Stimulated activated CD8-positive, alpha-beta memory T cell treated with anti-CD3 and anti-CD28 coated beads, Interleukin-15, amount 100 ng/mL, for 24 hours (primary cell): Measurements from ENCODE around the gene PDIA6.

ENCODE experiments used
- DNase-seq: peaks from one replicate; pipeline ENCODE4 v3.0.0-alpha.2; 2020; ENCODE audit warnings: low read depth

The PDIA6 gene, protein sequence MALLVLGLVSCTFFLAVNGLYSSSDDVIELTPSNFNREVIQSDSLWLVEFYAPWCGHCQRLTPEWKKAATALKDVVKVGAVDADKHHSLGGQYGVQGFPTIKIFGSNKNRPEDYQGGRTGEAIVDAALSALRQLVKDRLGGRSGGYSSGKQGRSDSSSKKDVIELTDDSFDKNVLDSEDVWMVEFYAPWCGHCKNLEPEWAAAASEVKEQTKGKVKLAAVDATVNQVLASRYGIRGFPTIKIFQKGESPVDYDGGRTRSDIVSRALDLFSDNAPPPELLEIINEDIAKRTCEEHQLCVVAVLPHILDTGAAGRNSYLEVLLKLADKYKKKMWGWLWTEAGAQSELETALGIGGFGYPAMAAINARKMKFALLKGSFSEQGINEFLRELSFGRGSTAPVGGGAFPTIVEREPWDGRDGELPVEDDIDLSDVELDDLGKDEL

DNA sequence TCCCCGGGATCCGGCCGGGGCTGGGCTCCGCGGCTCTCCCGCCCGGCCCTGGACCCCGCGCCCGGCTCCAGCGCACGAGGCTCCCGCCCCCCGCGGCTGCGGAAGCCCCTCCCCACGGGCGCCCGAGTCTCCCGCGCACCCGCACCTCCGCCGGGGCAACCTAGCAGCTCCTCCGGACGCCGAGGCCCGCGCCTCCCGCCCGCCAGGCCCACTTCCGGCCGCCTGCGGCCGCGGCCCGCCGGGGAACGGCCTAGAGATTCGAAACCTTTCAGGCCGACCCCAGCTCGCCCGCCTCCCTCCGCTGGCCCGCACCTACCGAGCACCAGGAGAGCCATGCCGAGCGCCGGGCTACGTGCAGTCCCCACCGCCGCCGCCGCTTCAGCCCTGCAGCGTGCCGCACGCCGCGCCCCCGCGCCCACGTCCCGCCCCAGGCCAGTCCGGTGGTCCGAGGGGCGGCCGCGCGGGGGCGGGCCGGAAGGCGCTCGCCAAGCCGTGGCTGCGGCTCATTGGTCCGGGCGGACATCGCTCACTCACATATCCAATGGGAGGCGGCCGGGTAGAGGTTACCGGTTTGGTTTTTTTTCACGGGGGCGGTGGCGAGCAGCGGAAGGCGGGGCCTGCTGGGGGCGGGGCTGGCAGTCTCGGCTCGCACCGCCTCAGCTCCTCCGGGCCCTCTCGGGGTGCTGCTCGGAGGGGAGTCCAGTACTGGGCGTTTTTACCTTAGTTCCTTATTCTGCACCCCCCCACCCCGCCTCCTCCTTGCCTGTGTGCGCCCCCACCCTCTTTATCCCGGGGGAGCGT, at the start of gene PDIA6:
PDIA6 (minus strand) TSS at position 424 of the 801 bp plus-strand sequence; CDS start at position 335, 89 bp downstream.
- peak; percentile 83 for DNase-seq

DNA sequence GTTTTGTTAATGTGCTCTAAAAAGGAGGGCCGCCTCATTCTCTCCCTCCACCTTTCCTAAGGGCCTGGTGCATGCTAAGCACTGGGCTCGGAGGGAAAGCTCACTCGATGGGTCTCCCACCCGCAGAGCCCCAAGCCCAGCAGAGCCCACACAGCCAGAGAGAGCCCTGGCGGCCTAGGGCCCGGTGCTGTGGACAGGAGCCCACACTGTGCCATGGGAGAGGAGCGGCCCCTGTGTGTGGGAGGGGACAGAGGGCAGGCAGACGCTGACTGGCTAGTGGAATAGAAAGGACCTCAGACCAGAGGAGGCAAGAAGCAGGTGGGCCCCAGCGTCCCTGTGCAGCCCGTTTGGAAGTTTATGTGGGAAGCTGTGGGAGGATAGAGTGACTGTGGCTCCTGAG, 49.7 kb upstream of the PDIA6 start:
- DNase-seq = no peak

DNA sequence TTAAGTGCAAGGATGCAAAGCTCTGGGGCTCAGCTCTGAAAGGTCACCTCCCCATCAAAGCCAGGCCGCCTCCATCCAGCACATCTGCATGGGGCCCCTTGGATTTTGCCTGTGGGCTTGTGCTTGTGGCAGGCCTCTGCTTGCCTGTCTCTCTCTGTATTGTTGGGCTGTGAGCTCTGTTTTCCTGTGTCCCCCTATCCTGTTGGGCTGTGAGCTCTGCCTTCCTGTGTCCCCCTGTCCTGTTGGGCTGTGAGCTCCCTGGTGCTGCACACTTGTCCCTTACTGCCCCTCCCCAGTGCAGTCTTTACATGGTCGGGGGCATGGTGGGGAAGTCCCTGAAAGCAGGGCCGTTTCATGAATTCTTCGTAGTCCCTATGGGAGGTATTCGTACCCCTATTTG, 49.2 kb upstream of the PDIA6 start:
- DNase-seq = no peak

DNA sequence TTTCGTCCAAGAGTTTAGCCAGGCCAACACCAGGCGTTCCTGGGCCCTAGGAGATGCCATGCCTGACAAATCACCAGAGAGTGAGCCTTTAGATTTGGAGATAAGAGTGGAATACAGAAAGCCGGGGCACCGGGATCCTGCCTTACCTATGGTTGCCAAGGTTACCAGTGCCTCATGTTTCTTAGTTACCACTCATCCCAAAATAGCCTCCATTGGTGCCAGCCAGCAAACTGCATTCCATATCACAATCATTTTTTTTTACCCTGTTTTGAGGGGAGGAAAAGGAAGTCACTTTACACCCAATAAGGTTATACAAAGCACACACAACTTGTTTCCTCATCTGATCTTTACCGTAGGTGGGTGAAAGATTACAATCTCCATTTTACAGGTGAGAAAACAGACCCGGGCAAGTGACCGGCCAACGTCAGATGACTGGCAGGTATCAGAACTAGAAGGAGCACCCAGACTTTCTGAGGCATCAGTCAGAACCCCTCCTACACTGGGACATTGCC, 48.3 kb upstream of the PDIA6 start:
- DNase-seq = no peak

DNA sequence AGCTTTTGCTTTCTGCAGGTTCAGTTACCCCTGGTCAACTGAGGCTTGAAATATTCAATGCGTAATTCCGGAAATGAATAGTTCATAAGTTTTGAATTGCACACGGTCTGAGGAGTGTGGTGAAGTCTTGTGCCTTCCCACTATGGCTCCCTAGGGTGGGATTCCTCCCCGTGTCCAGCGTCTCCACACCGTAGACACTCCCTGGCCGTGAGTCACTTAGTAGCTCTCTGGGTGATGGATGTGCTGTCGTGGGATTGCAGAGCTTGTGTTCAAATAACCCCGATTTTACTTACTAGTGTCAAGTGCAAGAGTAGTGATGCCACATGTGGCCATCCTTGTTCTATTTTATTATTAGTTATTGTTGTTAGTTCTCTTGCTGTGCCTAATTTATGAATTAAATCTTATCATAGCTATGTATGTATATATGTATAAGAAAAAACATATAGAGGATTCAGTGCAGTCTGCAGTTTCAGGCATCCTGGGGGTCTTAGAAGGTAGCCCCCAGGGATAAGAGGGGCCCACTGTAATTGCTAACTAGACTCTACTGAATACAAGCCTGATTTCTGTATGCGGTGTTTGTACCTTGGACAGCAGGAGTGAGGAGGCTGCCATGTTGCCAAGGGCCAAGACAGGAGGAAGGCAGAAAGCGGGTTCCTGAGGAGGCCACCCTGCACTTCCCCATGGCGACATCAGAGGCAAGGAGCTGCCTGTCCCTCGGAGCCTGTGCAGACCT, 47.7 kb upstream of the PDIA6 start:
- no peak for DNase-seq

DNA sequence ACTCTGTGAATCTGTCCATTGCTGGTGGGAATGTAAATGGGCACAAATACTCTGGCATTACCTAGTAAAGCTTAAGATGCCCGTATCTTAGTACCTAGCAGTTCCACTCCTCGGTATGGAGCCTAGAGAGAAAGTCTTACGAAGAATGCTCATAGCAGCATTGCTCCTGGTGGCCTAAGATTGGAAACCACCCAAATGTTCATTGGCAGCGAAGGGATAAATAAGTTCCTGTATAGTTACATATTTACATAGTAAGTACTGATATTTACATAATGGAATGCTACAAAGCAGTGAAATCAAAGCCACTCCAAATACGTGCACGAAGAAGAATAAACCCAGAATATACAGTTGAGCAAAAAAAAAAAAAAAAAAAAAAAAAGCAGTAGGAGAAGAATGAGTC, 46.7 kb upstream of the PDIA6 start:
- no peak for DNase-seq

DNA sequence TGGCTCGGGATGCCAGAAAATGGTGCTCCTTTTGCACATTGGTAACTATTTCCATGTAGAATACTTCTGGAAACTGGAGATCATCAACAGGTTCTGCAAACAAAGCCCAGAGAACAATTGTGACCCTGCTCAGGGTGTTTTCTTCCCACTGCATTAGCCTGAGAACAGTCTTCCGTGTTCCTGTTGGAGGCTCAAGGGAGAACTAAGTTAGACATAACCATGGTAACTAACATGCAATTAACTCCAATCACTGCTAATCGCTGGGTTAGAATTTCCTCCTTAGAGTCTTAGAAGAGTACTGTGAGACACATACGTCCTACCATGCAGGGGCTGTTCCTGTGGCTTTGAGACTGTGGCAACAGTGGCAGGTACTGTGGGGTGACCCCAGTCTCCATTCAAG, 36.0 kb upstream of the PDIA6 start:
- DNase-seq = no peak

DNA sequence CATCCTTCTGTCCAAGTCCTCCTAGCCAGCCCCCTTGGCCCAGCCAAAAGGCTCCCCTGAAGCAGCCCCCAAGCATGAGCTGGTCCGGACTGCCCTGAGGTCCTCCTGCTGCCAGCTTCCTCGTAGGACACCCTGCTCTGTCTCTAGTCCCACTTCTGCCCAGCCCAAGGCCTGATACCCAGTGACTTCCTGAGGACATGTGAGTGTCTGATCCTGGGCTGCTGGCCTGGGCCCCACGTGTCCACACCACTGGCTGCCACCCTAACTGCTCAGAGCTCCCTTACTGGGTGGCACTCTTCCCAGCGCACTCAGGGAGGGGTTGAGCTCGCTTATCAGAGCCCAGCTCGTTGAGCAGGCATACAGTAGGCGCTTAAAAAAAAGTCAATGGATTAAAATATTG, 34.4 kb upstream of the PDIA6 start:
- DNase-seq = no peak

DNA sequence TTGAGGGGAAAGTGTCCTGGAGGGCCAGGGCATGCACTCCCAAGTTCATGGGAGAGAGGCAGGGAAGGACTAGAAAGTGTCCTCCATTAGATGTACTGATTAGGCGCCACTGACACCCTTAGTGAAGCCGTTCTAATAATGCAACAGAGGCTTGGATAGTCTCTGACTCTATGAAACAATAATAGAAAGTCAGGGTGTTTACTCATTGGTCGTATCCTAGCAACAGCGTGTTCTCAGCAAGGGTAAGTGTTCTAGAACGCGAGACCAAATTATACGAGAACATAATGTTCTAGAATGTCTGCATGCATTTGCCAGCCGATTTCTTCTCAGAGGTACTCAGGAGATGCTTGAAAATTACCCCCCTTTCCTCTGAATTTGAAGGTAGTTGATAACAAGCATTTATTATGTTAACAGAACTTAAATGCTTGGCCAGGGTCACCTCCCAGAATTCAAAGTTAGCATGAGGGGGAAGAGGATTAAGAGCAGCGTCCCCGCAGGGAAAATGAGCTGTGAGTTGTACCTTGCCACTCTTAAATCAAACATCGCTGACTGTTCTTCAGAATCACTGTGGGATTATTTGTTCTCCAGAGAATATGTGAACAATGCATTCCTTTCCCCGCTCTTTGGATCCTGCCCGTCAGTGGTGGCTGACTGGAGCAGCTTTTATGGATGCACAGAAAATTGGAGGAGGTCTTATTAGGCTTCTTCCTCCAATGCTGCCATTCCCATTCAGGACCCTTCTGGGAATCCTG, 33.7 kb upstream of the PDIA6 start:
- no peak for DNase-seq

DNA sequence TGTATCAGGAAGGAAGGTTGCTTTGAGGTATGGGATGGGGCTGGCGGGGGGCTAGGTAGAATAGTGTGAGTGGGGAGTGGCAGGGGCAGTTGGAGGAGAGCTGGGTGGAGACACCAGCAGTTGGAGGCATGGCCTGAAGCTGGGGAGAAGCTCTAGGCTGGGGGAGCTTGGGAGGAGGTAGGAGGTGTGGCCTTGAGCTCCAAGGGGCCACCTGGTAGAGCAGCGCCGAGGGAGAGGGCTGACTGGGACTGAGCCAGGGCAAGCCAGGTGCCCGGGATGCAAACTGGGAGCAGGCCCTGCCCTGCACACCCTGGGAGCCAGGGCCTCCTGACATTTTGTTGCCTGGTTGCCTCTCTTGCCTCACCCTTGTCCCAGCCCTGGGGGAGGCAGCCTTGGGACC, 33.1 kb upstream of the PDIA6 start:
- no peak for DNase-seq

DNA sequence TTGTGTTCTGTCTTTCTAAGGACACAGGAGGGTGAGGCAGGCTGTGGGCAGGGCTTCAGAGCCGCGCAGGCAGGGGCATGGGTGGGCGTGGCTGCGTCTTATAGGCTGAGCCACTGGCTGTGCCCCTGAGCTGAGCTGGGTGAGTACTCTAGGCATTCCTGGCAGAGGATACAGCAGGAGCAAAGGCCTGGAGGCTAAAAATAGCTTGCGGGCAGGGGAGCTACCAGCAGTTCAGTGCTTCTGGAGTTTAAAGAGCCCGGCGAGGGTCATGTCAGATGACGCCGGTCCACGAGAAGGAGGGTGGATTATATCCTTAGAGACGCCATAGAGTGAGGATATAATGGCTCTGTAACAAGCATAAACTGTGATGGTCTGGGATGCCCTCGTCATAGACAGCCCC, 31.5 kb upstream of the PDIA6 start:
- DNase-seq = no peak

DNA sequence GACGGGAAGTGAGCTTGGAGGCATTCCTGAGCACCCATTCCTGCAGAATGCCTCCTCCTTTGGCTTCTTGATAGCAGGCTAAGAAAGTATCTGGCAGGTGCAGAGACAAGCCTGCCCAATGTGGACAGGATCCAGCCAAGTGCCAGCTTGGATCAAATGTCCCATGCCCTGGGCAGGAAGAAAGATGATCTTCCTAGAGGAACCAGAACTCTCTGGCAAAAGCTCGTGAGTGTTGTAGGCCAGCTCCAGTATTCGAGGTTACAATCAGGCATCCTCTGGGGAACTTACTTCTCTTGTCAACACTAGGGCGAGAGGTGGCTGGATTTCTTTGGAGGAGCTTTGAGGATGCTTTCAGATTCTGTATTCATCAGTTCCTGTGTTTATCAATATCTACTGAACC, 29.9 kb upstream of the PDIA6 start:
- no peak for DNase-seq

DNA sequence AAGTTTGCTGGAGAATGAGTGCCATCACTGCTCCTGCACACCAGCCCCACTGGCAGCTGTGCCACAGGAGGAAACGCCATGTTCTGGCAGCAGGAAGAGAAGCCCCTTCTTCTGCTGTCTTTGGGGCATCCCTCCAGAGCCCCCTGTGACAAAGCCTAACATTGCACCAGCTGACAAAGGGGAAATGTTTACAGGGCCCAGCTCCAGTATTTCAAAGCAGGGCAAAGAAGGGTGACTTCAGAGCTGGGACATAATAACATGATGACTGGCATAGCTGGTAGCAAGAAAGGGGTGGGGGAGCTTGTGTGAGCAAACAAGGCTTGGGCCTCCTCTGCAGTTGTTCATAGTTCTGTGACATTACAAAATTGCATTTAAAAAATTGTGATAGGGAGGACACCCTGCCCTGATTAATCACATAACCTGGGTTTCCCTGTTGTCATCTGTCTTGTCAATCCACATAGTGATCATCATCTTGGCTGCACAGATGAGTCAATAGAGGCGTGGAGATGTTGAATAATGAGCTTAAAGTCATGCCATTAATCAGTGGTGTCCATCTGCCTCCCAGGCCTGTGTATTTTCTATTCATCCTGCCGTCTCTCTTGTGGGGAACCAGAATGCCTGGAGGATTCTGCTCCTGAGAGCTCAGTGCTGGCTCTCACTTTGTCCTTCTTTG, 29.1 kb upstream of the PDIA6 start:
- no peak for DNase-seq

DNA sequence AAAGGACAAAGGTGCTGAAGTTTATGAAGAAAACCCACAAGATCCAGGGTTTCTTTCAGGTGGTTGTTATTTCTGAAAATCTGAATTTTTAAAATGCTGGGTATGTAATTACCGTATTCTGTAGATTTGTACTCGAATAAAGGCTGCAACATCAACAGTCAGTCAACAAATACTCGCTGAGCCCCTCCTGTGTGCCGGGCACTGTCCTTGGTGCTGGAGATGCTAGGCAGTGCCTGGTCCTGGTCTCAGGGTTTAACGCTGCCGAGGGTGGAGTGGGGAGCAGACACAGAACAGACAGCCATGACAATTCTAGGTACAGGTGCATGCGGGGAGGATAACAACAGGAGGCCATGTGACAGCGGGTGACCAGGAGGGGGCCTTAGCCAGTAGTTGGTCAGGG, 27.2 kb upstream of the PDIA6 start:
- DNase-seq = no peak

DNA sequence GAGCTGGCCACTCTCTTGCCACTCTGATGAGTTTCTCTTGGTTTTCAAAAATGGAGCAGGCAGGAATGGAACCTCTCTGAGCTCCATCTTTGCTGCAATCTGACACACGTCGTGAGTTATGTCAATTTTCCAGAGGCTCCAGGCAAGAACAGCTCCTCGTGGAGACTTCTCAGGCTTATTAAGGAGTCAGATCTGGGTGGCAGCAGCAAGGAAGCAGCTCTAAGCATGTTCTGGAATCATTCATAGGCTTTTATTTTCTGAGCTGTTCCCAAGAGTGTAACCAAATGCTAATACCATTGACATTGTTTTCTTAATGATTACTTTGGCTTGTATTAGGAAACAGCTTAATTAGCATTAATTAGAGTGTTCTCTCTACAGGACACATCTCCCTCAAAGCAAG, 26.1 kb upstream of the PDIA6 start:
- DNase-seq = no peak

DNA sequence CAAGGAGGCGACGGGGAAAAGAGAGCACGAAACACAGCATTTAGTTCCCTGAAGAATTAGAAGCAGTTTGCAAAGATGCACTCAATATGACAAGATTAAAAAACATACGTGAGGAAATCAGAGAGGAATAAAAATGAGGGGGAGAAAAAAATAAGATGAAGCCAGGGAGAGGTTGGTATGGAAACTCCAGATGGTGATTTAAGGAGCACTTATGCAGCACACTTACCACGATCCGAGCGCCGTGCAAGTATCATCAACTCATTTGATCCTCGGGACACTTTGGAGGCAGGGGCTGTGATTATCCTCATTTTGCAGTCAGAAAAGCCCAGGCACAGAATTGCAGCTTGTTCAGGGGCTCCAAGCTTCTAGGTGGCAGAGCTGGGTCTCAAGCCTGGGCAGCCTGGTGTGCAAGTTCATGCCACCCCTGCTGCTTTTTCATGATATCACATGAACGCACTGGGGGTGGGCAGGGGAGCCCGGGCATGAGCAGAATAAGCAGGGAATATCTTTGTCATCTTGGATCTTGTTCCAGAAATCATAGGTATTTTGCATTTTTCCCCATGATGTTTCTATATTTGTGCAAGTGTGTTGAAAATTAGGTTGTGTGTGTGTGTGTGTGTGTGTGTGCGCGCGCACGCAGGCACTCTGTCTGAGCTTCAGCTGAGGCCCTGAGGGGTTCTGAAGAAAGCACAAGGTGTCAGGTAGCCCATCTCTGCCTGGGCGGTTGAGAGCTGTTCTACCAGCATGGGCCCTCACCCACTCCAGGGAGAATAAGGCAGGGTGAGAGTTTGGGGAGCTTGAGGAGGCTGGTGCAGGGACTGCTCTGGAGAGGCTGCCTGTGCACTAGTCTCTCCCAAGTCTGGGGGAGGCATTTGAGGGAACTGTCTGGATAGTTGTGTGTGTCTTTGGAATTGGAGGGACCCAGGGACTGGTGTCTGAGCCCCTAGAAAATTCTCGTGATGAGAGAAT, 25.0 kb upstream of the PDIA6 start:
- DNase-seq = no peak

DNA sequence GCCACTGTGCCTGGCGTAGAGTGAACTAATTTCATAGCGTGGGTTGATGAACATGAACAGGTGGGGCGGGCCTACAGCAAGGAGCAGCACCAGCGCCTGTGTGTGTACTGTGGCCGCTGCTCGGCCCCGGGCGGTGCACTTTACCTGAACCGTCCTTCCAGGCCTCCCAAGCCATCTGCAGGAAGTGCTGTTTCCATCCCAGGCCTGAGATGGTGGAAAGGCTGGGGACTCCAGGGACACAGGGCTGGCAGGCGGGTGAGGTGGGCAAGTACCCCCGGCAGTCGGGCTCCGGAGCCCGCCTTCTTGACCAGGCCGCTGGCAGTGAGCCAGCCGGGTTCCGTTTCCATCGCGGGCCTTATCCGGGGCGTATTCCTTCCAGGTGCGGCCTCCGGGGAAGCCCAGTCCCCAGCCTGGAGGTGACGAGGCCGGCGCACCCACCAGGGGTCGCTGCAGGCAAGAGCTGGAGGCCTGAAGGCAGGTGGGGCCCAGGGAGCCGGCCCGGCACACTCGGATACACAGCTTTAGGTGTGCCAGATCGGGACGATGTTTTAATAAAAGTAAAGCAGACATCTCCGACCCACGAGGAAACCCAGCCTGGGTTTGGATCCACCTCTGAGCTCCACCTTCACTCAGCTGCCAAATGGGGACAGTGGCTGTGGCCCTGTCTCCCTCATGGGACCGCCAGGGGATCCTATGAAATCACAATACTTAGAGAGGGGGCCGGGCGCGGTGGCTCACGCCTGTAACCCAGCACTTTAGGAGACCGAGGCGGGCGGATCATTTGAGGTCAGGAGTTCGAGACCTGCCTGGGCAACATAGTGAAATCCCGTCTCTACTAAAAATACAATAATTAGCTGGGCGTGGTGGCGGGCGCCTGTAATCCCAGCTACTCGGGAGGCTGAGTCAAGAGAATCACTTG, 22.7 kb upstream of the PDIA6 start:
- peak; percentile 77 for DNase-seq

DNA sequence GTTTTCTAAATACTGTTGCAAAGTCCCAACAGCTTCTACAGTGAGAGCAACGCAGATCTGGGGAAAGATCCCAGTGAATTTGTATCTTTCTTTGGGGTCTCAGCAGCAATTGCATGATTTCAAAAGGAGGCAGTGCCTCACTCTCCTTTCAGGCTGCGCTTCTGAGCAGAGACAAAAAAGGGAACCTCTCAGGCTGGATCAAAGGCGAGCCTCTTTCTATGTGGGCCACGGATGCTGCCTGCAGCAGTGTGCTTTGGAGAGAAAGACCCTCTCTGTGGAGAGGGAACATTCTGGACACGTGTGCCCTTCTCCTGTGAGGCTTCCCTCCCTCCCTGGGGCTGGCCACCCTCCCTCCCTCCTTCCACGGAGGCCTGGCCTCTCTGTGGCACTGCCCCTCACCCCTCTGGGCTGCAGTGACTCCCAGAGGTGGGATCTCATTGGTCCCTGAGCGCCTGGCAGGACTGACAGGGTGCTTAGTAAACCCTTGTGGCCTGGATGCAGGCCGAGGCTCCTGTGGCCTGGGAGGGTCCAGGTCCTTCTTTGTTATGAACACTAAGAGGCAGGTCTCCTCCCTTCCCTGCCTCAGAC, 21.6 kb upstream of the PDIA6 start:
- DNase-seq = no peak
